HCT116 (cell line): ENCODE data around the gene SOST. TPM values are rescaled to one million over a fixed set of nuclear protein-coding genes. Genes with fewer than 3 reads are reported as not detected.

Experiments
- ATAC-seq: fragments of 200-7000 bp; cut with Tn5 transposase; 2 replicates; pipeline ENCODE4 v1.9.1; 2020; ENCODE audit warnings: mild to moderate bottlenecking, moderate library complexity
- BruUV-seq: library from RNA; stranded (reverse); fragments of 400-500 nt; replicated peaks from 2 replicates; lab custom pipeline; 2021; lab: Mats Ljungman, UMichigan
- CTCF ChIA-PET: fragments of 300-600 bp; sonication (Branson Sonifier 250); formaldehyde crosslinking; loops from one replicate; lab custom pipeline; 2021; ENCODE audit warnings: antibody characterized with exemption; lab: Charles Lee
- POLR2A ChIA-PET: fragments of 300-600, 350-600 bp; sonication (Branson Sonifier 250); formaldehyde crosslinking; loops from one replicate; lab custom pipeline; 2021; ENCODE audit warnings: antibody characterized with exemption; lab: Charles Lee
- RAD21 ChIA-PET, 2 experiments: fragments of 300-600 bp; sonication (Branson Sonifier 250); formaldehyde crosslinking; loops; one replicate each; lab custom pipeline; 2023; ENCODE audit warnings: low total read pairs in 2 of 2; ENCODE audit not compliant: uncharacterized antibody in 2 of 2, unreplicated experiment in 2 of 2, low non-redundant PET in 1 of 2; lab: Charles Lee
- DNase-seq: peaks from one replicate; pipeline ENCODE4 v3.0.0-alpha.2; 2010; ENCODE audit warnings: low read depth, low spot score
- H2AFZ ChIP-seq: fragments of 200-600 bp; shearing (Covaris generic), sonication (generic); 2 replicates; pipeline ENCODE4 v1.6.1; 2017; ENCODE audit warnings: low read depth, mixed run types, mixed read lengths, antibody characterized with exemption, low read length; ENCODE audit not compliant: poor library complexity, severe bottlenecking
- H3K27ac ChIP-seq: 2 replicates; pipeline ENCODE4 v1.5.1; 2012; ENCODE audit warnings: low read depth, low read length
- H3K27me3 ChIP-seq: fragments of 200-600 bp; sonication (generic); 2 replicates; pipeline ENCODE4 v1.6.1; 2016; ENCODE audit warnings: mixed run types, low read length, mixed read lengths; ENCODE audit not compliant: insufficient read depth
- H3K36me3 ChIP-seq, 2 experiments: fragments of 200-500 bp in 1 of 2; fragments of 200-600 bp in 1 of 2; sonication (Bioruptor generic) in 1 of 2; sonication (generic) in 1 of 2; 2 replicates each; pipeline versions ENCODE4 v1.5.1 to v1.6.1; 2014 to 2016; ENCODE audit warnings: low read length in 2 of 2, inconsistent platforms in 1 of 2, mixed read lengths in 1 of 2, mixed run types in 1 of 2; ENCODE audit not compliant: insufficient read depth in 2 of 2, control insufficient read depth in 1 of 2
- H3K4me1 ChIP-seq, 2 experiments: fragments of 200-600 bp in 1 of 2; sonication (generic) in 1 of 2; 2 replicates each; pipeline versions ENCODE4 v1.5.1 to v1.6.1; 2012 to 2017; ENCODE audit warnings: low read length in 2 of 2, inconsistent platforms in 1 of 2, mild to moderate bottlenecking in 1 of 2, mixed read lengths in 1 of 2, mixed run types in 1 of 2, moderate library complexity in 1 of 2; ENCODE audit not compliant: insufficient read depth in 2 of 2, control insufficient read depth in 1 of 2
- H3K4me2 ChIP-seq: fragments of 200-600 bp; sonication (generic); 2 replicates; pipeline ENCODE4 v1.6.1; 2017; ENCODE audit warnings: mixed run types, low read length, mixed read lengths
- H3K4me3 ChIP-seq, 2 experiments: fragments of 200-600 bp in 1 of 2; sonication (generic) in 1 of 2; replicated peaks in 1 of 2; 2 replicates each; pipeline ENCODE4 v1.5.1; 2011 to 2016; ENCODE audit warnings: low read length in 2 of 2, control low read depth in 1 of 2, low read depth in 1 of 2, mild to moderate bottlenecking in 1 of 2, mixed read lengths in 1 of 2, mixed run types in 1 of 2
- H3K79me2 ChIP-seq: fragments of 200-600 bp; sonication (generic); 2 replicates; pipeline ENCODE4 v1.6.1; 2017; ENCODE audit warnings: mild to moderate bottlenecking, mixed run types, low read length, moderate library complexity, mixed read lengths; ENCODE audit not compliant: insufficient read depth
- H3K9ac ChIP-seq: fragments of 200-600 bp; sonication (generic); 2 replicates; pipeline ENCODE4 v1.6.1; 2016; ENCODE audit warnings: low read length, mixed read lengths
- H3K9me2 ChIP-seq: fragments of 200-600 bp; sonication (generic), shearing (Covaris generic); 2 replicates; pipeline ENCODE4 v1.6.1; 2017; ENCODE audit warnings: mixed run types, mild to moderate bottlenecking, moderate library complexity; ENCODE audit not compliant: insufficient read depth
- H3K9me3 ChIP-seq, 2 experiments: fragments of 200-500 bp in 1 of 2; fragments of 200-600 bp in 1 of 2; sonication (Bioruptor generic) in 1 of 2; sonication (generic) in 1 of 2; 2 replicates each; pipeline ENCODE4 v1.6.1; 2014 to 2017; ENCODE audit warnings: low read length in 2 of 2, mixed read lengths in 2 of 2, inconsistent platforms in 1 of 2, low read depth in 1 of 2, mild to moderate bottlenecking in 1 of 2, mixed run types in 1 of 2, moderate library complexity in 1 of 2; ENCODE audit not compliant: control insufficient read depth in 1 of 2, insufficient read depth in 1 of 2
- H4K20me1 ChIP-seq: fragments of 200-600 bp; sonication (generic), shearing (Covaris generic); 2 replicates; pipeline ENCODE4 v1.6.1; 2017; ENCODE audit warnings: mixed run types, mild to moderate bottlenecking, moderate library complexity; ENCODE audit not compliant: insufficient read depth
- EZH2 ChIP-seq: fragments of 200-600 bp; sonication (generic); IDR thresholded peaks from 2 replicates; pipeline ENCODE4 v1.6.1; 2017; ENCODE audit warnings: antibody characterized with exemption, mixed run types
- POLR2AphosphoS5 ChIP-seq: IDR thresholded peaks from 2 replicates; pipeline ENCODE4 v1.6.1; 2011; ENCODE audit warnings: mild to moderate bottlenecking, low read depth, low read length, moderate library complexity
- RAD21 ChIP-seq: IDR thresholded peaks from 2 replicates; pipeline ENCODE4 v1.6.1; 2012; ENCODE audit warnings: low read depth, mild to moderate bottlenecking
- SP1 ChIP-seq: IDR thresholded peaks from 2 replicates; pipeline ENCODE4 v1.6.1; 2012; ENCODE audit warnings: low read depth
- SRF ChIP-seq: IDR thresholded peaks from 2 replicates; pipeline ENCODE4 v1.6.1; 2012; ENCODE audit warnings: low read depth
- intact Hi-C: fragments of 100-400 bp; cut with micrococcal nuclease; formaldehyde crosslinking; loops from 2 replicates; pipeline ENCODE4 v1.10.0; 2022
- total RNA-seq: library from RNA; stranded (reverse); gene quantifications from one replicate; pipeline ENCODE4 v1.2.1, GENCODE V29; 2021; ENCODE audit not compliant: unreplicated experiment
- TF ChIP-seq, protein P1 (sequence below), 3 experiments: fragments of 200-600 bp in 1 of 3; sonication (generic) in 1 of 3; IDR thresholded peaks in 2 of 3; conservative IDR thresholded peaks in 1 of 3; 2 replicates each; pipeline ENCODE4 v1.5.1; 2012 to 2017; ENCODE audit warnings: low read depth in 2 of 3, low read length in 2 of 3, antibody characterized with exemption in 1 of 3, borderline replicate concordance in 1 of 3, control low read depth in 1 of 3, mild to moderate bottlenecking in 1 of 3, mixed read lengths in 1 of 3, mixed run types in 1 of 3, moderate library complexity in 1 of 3; ENCODE audit not compliant: insufficient read depth in 1 of 3
- TF ChIP-seq, protein P2 (sequence below): IDR thresholded peaks from 2 replicates; pipeline ENCODE4 v1.6.1; 2012; ENCODE audit warnings: low read depth

Gene SOST
- total RNA-seq, 1 experiment from 2014 or later = not detected

DNA sequence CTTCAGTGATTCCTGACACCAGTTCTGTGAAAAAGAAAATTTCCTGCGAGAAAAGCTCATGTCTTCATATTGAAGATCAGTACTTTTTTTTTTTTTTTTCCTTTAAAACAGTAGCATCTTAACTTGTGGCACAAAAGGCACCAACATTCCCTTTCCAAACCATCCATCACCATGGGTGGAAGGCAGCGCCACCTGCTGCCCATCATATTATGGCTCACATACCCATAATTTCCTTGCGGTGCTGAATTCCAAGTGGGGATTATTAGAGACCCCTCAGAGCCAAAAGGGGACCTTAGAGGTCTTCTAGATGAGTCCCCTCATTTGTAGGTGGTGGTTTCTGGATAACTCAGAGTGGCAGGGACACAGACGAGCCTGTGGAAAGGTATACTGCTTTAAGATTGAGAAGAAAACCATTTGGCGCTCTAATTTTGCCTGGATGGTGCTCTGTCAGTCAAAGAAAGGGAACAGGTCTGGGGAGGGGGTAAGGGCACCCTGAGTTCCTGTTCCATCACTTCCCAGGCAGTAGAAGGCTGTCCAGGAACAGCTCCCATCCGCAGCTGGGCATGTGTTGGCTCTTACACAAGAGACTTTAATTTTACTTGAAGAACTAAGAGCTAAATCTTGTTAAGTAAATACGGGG is 7.9 kb upstream of the SOST start:
- ChIA-PET CTCF (interaction anchor here (0.7 to 3.6 kb wide), 9 partner anchors 12 to 1055 kb away, joined by 3 to 47 read pairs (median 7); partner anchors contain the start of genes CD300LG and DUSP3), RAD21 (interaction anchor here in 1 of 2 experiments (1.4 kb wide), 1 partner anchor 73 kb away, joined by 3 read pairs; no protein-coding TSS in a partner anchor)
- no peaks in the 10 kb centered on the region for H3K4me1 ChIP-seq
- BruUV-seq = no TSS peak
- no peaks in the 10 kb centered on the region for H3K79me2 ChIP-seq
- peak; percentile 39 for DNase-seq
- TF ChIP-seq, protein P1, sequence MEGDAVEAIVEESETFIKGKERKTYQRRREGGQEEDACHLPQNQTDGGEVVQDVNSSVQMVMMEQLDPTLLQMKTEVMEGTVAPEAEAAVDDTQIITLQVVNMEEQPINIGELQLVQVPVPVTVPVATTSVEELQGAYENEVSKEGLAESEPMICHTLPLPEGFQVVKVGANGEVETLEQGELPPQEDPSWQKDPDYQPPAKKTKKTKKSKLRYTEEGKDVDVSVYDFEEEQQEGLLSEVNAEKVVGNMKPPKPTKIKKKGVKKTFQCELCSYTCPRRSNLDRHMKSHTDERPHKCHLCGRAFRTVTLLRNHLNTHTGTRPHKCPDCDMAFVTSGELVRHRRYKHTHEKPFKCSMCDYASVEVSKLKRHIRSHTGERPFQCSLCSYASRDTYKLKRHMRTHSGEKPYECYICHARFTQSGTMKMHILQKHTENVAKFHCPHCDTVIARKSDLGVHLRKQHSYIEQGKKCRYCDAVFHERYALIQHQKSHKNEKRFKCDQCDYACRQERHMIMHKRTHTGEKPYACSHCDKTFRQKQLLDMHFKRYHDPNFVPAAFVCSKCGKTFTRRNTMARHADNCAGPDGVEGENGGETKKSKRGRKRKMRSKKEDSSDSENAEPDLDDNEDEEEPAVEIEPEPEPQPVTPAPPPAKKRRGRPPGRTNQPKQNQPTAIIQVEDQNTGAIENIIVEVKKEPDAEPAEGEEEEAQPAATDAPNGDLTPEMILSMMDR (IDR thresholded peaks at IDR 0.05 in 2 of 3, conservative IDR thresholded peaks at IDR 0.05 in 1 of 3; ENCODE audit: borderline replicate concordance in 1 of 3, insufficient read depth in 1 of 3, low read depth in 2 of 3, low read length in 2 of 3) = peak; percentile 56 to 97 (median 90); a peak in 5 of 6 replicates
- no peak for TF ChIP-seq SP1
- peak; percentile 50; the same call in 1 of the 2 replicates for TF ChIP-seq RAD21
- TF ChIP-seq, all 23 proteins: peak for 2
- Histone ChIP-seq H2AFZ (no peak overlapping the region), H3K27me3 (no peaks in the 10 kb centered on the region), H3K9me3 (no peaks in the 10 kb centered on the region), H3K4me2 (no peak overlapping the region), H3K27ac (no peak overlapping the region), H4K20me1 (no peaks in the 10 kb centered on the region), H3K4me3 (no peak overlapping the region), H3K9ac (no peak overlapping the region), H3K36me3 (peaks cover 4 to 20% of the 10 kb centered on the region in 2 experiments; a peak in 3 of 4 replicates), H3K9me2 (no peaks in the 10 kb centered on the region)
- ATAC-seq = peak; percentile 79
- intact Hi-C loops = no loop called here
- POLR2A ChIA-PET = no interaction called here

DNA sequence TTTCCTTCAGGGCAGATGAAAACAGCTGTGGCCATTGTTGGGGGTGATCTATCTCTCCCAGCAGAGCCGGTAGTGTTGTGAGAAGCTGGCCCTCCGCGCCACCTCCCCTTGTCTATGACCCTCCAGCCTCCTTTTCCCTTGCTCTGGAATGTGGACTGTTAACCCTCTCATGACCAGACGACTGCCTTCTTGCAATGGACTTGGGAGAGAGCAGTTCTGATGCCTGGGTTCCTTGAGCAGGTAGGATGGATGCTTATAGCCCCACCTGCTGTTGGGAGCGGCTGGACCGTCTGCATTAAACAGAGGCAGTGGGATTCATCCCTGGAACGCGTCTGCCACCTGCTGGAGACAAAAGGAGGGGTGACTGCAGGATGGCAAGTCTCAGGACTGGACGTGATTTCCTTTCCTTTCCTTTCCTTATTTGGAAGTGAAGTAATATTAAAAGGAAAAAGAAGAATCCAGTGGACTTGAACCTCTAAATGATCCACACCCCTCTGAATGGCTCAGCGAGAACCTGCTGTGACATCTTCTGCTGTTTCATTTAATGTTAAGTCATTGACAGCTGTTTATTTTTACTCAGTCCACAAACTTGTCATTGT is 1.8 kb upstream of the SOST start:
- H3K4me3 ChIP-seq = no peak overlapping the region
- H4K20me1 ChIP-seq = no peaks in the 10 kb centered on the region
- no peaks in the 10 kb centered on the region for H3K9me3 ChIP-seq
- H3K27me3 ChIP-seq = no peaks in the 10 kb centered on the region
- no peak overlapping the region for H3K9ac ChIP-seq
- TF ChIP-seq, protein P1 (IDR thresholded peaks at IDR 0.05 in 2 of 3, conservative IDR thresholded peaks at IDR 0.05 in 1 of 3; ENCODE audit: borderline replicate concordance in 1 of 3, insufficient read depth in 1 of 3, low read depth in 2 of 3, low read length in 2 of 3) = peak; percentile 99 to 100 (median 100)
- TF ChIP-seq POLR2AphosphoS5 = no peak
- TF ChIP-seq, protein P2, sequence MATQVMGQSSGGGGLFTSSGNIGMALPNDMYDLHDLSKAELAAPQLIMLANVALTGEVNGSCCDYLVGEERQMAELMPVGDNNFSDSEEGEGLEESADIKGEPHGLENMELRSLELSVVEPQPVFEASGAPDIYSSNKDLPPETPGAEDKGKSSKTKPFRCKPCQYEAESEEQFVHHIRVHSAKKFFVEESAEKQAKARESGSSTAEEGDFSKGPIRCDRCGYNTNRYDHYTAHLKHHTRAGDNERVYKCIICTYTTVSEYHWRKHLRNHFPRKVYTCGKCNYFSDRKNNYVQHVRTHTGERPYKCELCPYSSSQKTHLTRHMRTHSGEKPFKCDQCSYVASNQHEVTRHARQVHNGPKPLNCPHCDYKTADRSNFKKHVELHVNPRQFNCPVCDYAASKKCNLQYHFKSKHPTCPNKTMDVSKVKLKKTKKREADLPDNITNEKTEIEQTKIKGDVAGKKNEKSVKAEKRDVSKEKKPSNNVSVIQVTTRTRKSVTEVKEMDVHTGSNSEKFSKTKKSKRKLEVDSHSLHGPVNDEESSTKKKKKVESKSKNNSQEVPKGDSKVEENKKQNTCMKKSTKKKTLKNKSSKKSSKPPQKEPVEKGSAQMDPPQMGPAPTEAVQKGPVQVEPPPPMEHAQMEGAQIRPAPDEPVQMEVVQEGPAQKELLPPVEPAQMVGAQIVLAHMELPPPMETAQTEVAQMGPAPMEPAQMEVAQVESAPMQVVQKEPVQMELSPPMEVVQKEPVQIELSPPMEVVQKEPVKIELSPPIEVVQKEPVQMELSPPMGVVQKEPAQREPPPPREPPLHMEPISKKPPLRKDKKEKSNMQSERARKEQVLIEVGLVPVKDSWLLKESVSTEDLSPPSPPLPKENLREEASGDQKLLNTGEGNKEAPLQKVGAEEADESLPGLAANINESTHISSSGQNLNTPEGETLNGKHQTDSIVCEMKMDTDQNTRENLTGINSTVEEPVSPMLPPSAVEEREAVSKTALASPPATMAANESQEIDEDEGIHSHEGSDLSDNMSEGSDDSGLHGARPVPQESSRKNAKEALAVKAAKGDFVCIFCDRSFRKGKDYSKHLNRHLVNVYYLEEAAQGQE = no peak
- peak; percentile 100 for TF ChIP-seq RAD21
- no peak for TF ChIP-seq EZH2
- peak; percentile 98 for TF ChIP-seq SRF
- H3K27ac ChIP-seq = no peak overlapping the region
- BruUV-seq = no TSS peak
- H3K79me2 ChIP-seq = no peaks in the 10 kb centered on the region
- ChIA-PET POLR2A (no interaction called here), RAD21 (interaction anchor here (1.1 to 2.8 kb wide), 4 partner anchors 64 to 66 kb away, joined by 4 to 15 read pairs (median 8); no protein-coding TSS in a partner anchor), CTCF (interaction anchor here (0.8 to 7.6 kb wide), 6 partner anchors 46 to 190 kb away, joined by 3 to 158 read pairs (median 4); no protein-coding TSS in a partner anchor)
- intact Hi-C loops = loop anchor here (1.0 kb wide), 2 partner anchors 66 to 184 kb away; no protein-coding TSS in a partner anchor
- no peaks in the 10 kb centered on the region for H3K36me3 ChIP-seq
- peaks cover 0 to 10% of the 10 kb centered on the region in 2 experiments; a peak in 2 of 4 replicates for H3K4me1 ChIP-seq
- H2AFZ ChIP-seq = peak overlapping the region; percentile 100
- DNase-seq (peak; percentile 93), ATAC-seq (peak; percentile 98)
- H3K4me2 ChIP-seq = peak overlapping the region; percentile 46; the same call in 1 of the 2 replicates
- no peaks in the 10 kb centered on the region for H3K9me2 ChIP-seq
